ENCODE results near the gene DIP2B.

GRCh38 chr12:50508970-50509663, 4.3 kb downstream of the DIP2B start:
- TF ChIP-seq CTCF (IDR thresholded peaks at IDR 0.05; ENCODE audit: poor library complexity, severe bottlenecking) (no peak), EZH2 (IDR thresholded peaks at IDR 0.05; ENCODE audit: borderline replicate concordance, insufficient read depth, low read length, poor library complexity, severe bottlenecking) (no peak), SMC3 (conservative IDR thresholded peaks at IDR 0.05; ENCODE audit: poor library complexity) (no peak)

Data from neural cell (in vitro differentiated cells).